ENCODE measurements around the gene CD2BP2. TPM values are rescaled to one million over a fixed set of nuclear protein-coding genes. Genes with fewer than 3 reads are reported as not detected.

CD2BP2 gene
- total RNA-seq, 4 donors from 2014 or later = 39.1 to 68.5 (median 56.1) TPM

DNA sequence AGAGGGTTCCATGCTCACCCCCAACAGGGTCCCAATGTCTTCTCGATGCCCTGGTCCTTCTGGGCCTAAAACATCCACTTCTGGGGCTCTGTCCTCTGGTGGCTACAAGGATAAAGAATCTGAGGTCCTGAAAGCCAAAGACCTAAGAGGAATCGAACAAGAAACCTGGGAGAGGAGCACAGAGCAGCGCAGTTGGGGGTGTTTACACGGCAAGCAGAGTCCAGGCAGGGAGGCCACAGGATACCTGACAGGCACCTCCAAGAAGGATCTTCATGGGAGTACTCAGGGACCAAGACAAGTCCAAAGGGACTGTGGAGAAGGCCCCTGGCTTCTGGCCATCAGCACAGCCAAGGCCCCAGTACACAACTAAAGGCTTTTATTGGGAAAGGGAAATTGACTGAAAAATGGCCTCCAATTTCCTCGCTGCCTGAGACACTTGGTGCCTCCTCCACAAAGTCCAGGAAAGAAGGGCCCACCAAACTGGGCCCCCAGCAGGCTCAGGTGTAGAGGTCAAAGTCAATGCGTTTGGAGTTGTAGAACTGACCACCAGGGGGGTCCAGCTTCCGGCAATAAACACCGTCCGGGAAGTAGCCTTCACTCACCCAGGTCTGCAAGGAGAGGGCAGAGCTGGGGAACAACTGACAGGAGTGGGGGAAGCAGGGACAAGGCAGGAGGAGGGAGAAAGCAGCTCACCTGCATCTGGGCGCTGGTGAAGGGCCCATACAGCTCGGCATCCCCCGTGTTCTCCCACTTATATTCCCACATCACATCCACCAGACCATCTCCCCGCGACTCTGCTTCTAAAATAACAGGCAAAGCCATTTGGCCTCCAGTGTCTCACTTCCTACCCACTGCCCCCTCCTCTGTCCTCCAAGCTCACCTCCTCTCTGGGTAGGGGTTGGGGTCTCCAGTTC, 2.4 kb downstream of the CD2BP2 start:
- H3K9me3 ChIP-seq = no peaks in the 10 kb centered on the region
- peaks cover 51 to 60% of the 10 kb centered on the region in 2 donors for H3K4me1 ChIP-seq
- peaks cover 12 to 21% of the 10 kb centered on the region in 2 donors for H3K36me3 ChIP-seq
- WGBS, 2 donors = 83 to 87% methylated on average over 11 to 14 of the region's 14 CpGs
- no peak for DNase-seq
- H3K4me3 ChIP-seq (replicated peaks in 1 of 3) = no peak overlapping the region
- H3K27ac ChIP-seq = peak overlapping the region; percentile 44 to 96 (median 95)
- TF ChIP-seq, protein P1, sequence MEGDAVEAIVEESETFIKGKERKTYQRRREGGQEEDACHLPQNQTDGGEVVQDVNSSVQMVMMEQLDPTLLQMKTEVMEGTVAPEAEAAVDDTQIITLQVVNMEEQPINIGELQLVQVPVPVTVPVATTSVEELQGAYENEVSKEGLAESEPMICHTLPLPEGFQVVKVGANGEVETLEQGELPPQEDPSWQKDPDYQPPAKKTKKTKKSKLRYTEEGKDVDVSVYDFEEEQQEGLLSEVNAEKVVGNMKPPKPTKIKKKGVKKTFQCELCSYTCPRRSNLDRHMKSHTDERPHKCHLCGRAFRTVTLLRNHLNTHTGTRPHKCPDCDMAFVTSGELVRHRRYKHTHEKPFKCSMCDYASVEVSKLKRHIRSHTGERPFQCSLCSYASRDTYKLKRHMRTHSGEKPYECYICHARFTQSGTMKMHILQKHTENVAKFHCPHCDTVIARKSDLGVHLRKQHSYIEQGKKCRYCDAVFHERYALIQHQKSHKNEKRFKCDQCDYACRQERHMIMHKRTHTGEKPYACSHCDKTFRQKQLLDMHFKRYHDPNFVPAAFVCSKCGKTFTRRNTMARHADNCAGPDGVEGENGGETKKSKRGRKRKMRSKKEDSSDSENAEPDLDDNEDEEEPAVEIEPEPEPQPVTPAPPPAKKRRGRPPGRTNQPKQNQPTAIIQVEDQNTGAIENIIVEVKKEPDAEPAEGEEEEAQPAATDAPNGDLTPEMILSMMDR (IDR thresholded peaks at IDR 0.05) = no peak
- TF ChIP-seq POLR2A (IDR thresholded peaks at IDR 0.05) = no peak
- H3K27me3 ChIP-seq = no peaks in the 10 kb centered on the region
- intact Hi-C loops (cut with DNase I) = no loop called here

GRCh38 chr16:30351586-30352419, 3.3 kb downstream of the CD2BP2 start:
- Histone ChIP-seq H3K27ac (peak overlapping the region; percentile 62 to 96 (median 95)), H3K36me3 (peaks cover 8 to 14% of the 10 kb centered on the region in 2 donors), H3K9me3 (no peaks in the 10 kb centered on the region), H3K27me3 (no peaks in the 10 kb centered on the region), H3K4me1 (peaks cover 51 to 57% of the 10 kb centered on the region in 2 donors), H3K4me3 (replicated peaks in 1 of 3) (no peak overlapping the region)
- DNase-seq = peak; percentile 95 to 97
- WGBS, 2 donors = 47 to 59% methylated on average over 8 to 11 of the region's 11 CpGs
- TF ChIP-seq, protein P1 (IDR thresholded peaks at IDR 0.05) = no peak
- no peak for TF ChIP-seq POLR2A (IDR thresholded peaks at IDR 0.05)
- intact Hi-C loops (cut with DNase I) = no loop called here

DNA sequence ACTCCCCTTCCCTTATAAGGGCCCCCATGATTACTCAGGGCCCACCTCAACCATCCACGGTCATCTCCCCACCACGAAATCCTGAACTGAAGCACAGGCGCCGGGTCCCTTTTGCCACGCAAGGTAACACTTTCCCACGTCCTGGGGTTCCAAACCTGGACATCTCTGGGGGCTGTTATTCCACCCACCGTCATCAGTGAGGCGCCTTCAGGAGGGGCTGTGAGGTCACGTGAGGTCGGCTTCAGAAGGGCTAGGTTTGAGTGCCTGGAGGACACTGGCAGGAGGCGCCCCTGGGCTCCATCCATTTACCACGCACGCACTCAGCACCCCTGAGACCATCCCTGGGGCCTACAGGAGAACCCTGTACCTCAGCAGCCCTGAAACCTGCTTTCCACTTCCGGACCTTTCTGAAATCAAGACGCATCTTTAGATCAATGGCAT, 4.1 kb downstream of the CD2BP2 start:
- peaks cover 8 to 14% of the 10 kb centered on the region in 2 donors for H3K36me3 ChIP-seq
- DNase-seq = no peak
- H3K27me3 ChIP-seq = no peaks in the 10 kb centered on the region
- no peak for TF ChIP-seq POLR2A (IDR thresholded peaks at IDR 0.05)
- TF ChIP-seq, protein P1 (IDR thresholded peaks at IDR 0.05) = no peak
- 92 to 95% methylated on average over 15 of the region's 15 CpGs for WGBS, 2 donors
- H3K27ac ChIP-seq = peak overlapping the region in 1 of 3 donors; percentile 79
- intact Hi-C loops (cut with DNase I) = no loop called here
- H3K4me1 ChIP-seq = peaks cover 45 to 49% of the 10 kb centered on the region in 2 donors
- H3K4me3 ChIP-seq (replicated peaks in 1 of 3) = no peak overlapping the region
- no peaks in the 10 kb centered on the region for H3K9me3 ChIP-seq

- 89 to 97% methylated on average over 3 of the region's 3 CpGs for WGBS, 2 donors
- no peak for TF ChIP-seq POLR2A (IDR thresholded peaks at IDR 0.05)
- TF ChIP-seq, protein P1 (IDR thresholded peaks at IDR 0.05) = no peak
- Histone ChIP-seq H3K4me3 (replicated peaks in 1 of 3) (no peak overlapping the region), H3K4me1 (peaks cover 38 to 46% of the 10 kb centered on the region in 2 donors), H3K27me3 (no peaks in the 10 kb centered on the region), H3K9me3 (no peaks in the 10 kb centered on the region), H3K36me3 (peaks cover 8 to 14% of the 10 kb centered on the region in 2 donors), H3K27ac (peak overlapping the region in 2 of 3 donors; percentile 7 to 24)
- DNase-seq = no peak
- intact Hi-C loops (cut with DNase I) = no loop called here
Observed at GRCh38 chr16:30350134-30350871, 4.8 kb downstream of the CD2BP2 start.

Measured in thyroid gland (tissue), 4 donors.